H1 (cell line): Measurements from ENCODE around the gene R3HDML. TPM values are rescaled to one million over a fixed set of nuclear protein-coding genes. Genes with fewer than 3 reads are reported as not detected.

Experiments used
- CTCF ChIA-PET: fragments of 300-600 bp; sonication (Branson Sonifier 250); formaldehyde crosslinking; loops from one replicate; lab custom pipeline; 2021; ENCODE audit not compliant: partially characterized antibody; lab: Charles Lee
- POLR2A ChIA-PET: fragments of 300-600 bp; sonication (Branson Sonifier 250); formaldehyde crosslinking; loops from one replicate; lab custom pipeline; 2021; ENCODE audit warnings: inconsistent platforms; ENCODE audit not compliant: partially characterized antibody; lab: Charles Lee
- DNase-seq, 2 experiments: peaks; one replicate each; pipeline versions ENCODE4 v3.0.0 to v3.0.0-alpha.2; 2010 to 2022; ENCODE audit warnings: low spot score in 2 of 2, low read depth in 1 of 2, mixed read lengths in 1 of 2
- FAIRE-seq: peaks from 2 replicates; lab custom pipeline; 2011; peaks lifted over from hg19 to GRCh38; lab: Jason Lieb, UNC
- H2AFZ ChIP-seq: 2 replicates; pipeline ENCODE4 v1.8.1; 2012; ENCODE audit warnings: low read length, inconsistent platforms
- H2AK5ac ChIP-seq: 2 replicates; pipeline ENCODE4 v1.6.1; 2013; ENCODE audit warnings: low read depth, low read length
- H2BK120ac ChIP-seq: replicated peaks from 2 replicates; pipeline ENCODE3; 2013; ENCODE audit warnings: low read depth, low read length, inconsistent platforms
- H2BK12ac ChIP-seq: 2 replicates; pipeline ENCODE4 v1.6.1; 2013; ENCODE audit warnings: low read depth, low read length
- H2BK15ac ChIP-seq: 2 replicates; pipeline ENCODE4 v1.6.1; 2013; ENCODE audit warnings: low read length
- H2BK20ac ChIP-seq: 2 replicates; pipeline ENCODE4 v1.6.1; 2013; ENCODE audit warnings: low read length
- H2BK5ac ChIP-seq: 2 replicates; pipeline ENCODE4 v1.6.1; 2013; ENCODE audit warnings: low read depth, low read length
- H3K14ac ChIP-seq: 2 replicates; pipeline ENCODE4 v1.6.1; 2013; ENCODE audit warnings: inconsistent platforms; ENCODE audit not compliant: insufficient read length
- H3K18ac ChIP-seq: 2 replicates; pipeline ENCODE4 v1.6.1; 2013; ENCODE audit warnings: low read length; ENCODE audit errors: extremely low read depth
- H3K23ac ChIP-seq: 2 replicates; pipeline ENCODE4 v1.6.1; 2013; ENCODE audit warnings: inconsistent platforms; ENCODE audit not compliant: insufficient read length
- H3K23me2 ChIP-seq: 2 replicates; pipeline ENCODE4 v1.6.1; 2013; ENCODE audit warnings: low read depth, low read length
- H3K27ac ChIP-seq: 2 replicates; pipeline ENCODE4 v1.6.1; 2011; ENCODE audit warnings: low read depth, low read length, inconsistent platforms
- H3K27me3 ChIP-seq, 4 experiments: replicated peaks in 1 of 4; 1 replicate in 1 of 4; 2 replicates in 3 of 4; pipeline versions ENCODE4 v1.6.1 to v1.8.1; 2011 to 2013; ENCODE audit warnings: low read length in 3 of 4, mild to moderate bottlenecking in 3 of 4, inconsistent platforms in 2 of 4, mixed read lengths in 2 of 4, moderate library complexity in 1 of 4; ENCODE audit not compliant: control insufficient read depth in 3 of 4, insufficient read depth in 3 of 4; ENCODE audit errors: extremely low read depth in 1 of 4
- H3K36me3 ChIP-seq, 4 experiments: 2 replicates each; pipeline versions ENCODE4 v1.6.1 to v1.8.1; 2011 to 2013; ENCODE audit warnings: mild to moderate bottlenecking in 4 of 4, low read length in 3 of 4, moderate library complexity in 2 of 4, control low read depth in 1 of 4, inconsistent platforms in 1 of 4; ENCODE audit not compliant: insufficient read depth in 4 of 4, control insufficient read depth in 2 of 4
- H3K4ac ChIP-seq: replicated peaks from 2 replicates; pipeline ENCODE3; 2013; ENCODE audit warnings: low read length, low read depth, mixed read lengths, inconsistent platforms; ENCODE audit not compliant: insufficient read length
- H3K4me1 ChIP-seq, 4 experiments: replicated peaks in 1 of 4; 1 replicate in 1 of 4; 2 replicates in 3 of 4; pipeline versions ENCODE4 v1.6.1 to v1.8.1; 2011 to 2013; ENCODE audit warnings: low read length in 3 of 4, inconsistent platforms in 2 of 4, mixed read lengths in 1 of 4; ENCODE audit not compliant: insufficient read depth in 4 of 4, control insufficient read depth in 3 of 4
- H3K4me2 ChIP-seq, 2 experiments: 2 replicates each; pipeline versions ENCODE4 v1.6.1 to v1.8.1; 2011 to 2013; ENCODE audit warnings: low read depth in 2 of 2, low read length in 2 of 2, control low read depth in 1 of 2, inconsistent platforms in 1 of 2, mild to moderate bottlenecking in 1 of 2; ENCODE audit not compliant: insufficient read depth in 1 of 2
- H3K4me3 ChIP-seq, 4 experiments: fragments of 200-600, 300-600 bp in 1 of 4; sonication (generic), shearing (Covaris generic), sonication (Bioruptor Twin) in 1 of 4; 2 replicates each; pipeline versions ENCODE4 v1.5.1 to v1.8.1; 2011 to 2016; ENCODE audit warnings: low read length in 4 of 4, low read depth in 3 of 4, control low read depth in 2 of 4, inconsistent platforms in 2 of 4, mild to moderate bottlenecking in 2 of 4, mixed read lengths in 1 of 4, moderate library complexity in 1 of 4; ENCODE audit not compliant: insufficient read depth in 2 of 4; ENCODE audit errors: extremely low read depth in 1 of 4
- H3K56ac ChIP-seq: replicated peaks from 2 replicates; pipeline ENCODE3; 2013; ENCODE audit warnings: low read depth, mild to moderate bottlenecking, mixed read lengths, low read length, inconsistent platforms; ENCODE audit not compliant: insufficient read length
- H3K79me1 ChIP-seq: 2 replicates; pipeline ENCODE4 v1.6.1; 2013; ENCODE audit warnings: low read depth, low read length, control low read depth
- H3K79me2 ChIP-seq, 2 experiments: 2 replicates each; pipeline versions ENCODE4 v1.6.1 to v1.8.1; 2012 to 2013; ENCODE audit warnings: low read length in 2 of 2, mild to moderate bottlenecking in 2 of 2, inconsistent platforms in 1 of 2; ENCODE audit not compliant: insufficient read depth in 2 of 2, control insufficient read depth in 1 of 2
- H3K9ac ChIP-seq, 4 experiments: replicated peaks in 1 of 4; 1 replicate in 1 of 4; 2 replicates in 3 of 4; pipeline versions ENCODE4 v1.6.1 to v1.8.1; 2011 to 2013; ENCODE audit warnings: low read depth in 3 of 4, low read length in 3 of 4, control low read depth in 2 of 4, mild to moderate bottlenecking in 2 of 4, moderate library complexity in 2 of 4, inconsistent platforms in 1 of 4; ENCODE audit errors: extremely low read depth in 1 of 4
- H3K9me3 ChIP-seq, 2 experiments: 2 replicates each; pipeline versions ENCODE4 v1.6.1 to v1.8.1; 2012 to 2013; ENCODE audit warnings: mild to moderate bottlenecking in 2 of 2, moderate library complexity in 2 of 2, control low read depth in 1 of 2, inconsistent platforms in 1 of 2, low read depth in 1 of 2, low read length in 1 of 2, mixed read lengths in 1 of 2; ENCODE audit not compliant: insufficient read depth in 2 of 2
- H4K20me1 ChIP-seq, 2 experiments: replicated peaks in 1 of 2; 2 replicates each; pipeline versions ENCODE3 to v1.8.1; 2011 to 2013; ENCODE audit warnings: inconsistent platforms in 2 of 2, low read length in 2 of 2, mild to moderate bottlenecking in 1 of 2; ENCODE audit not compliant: insufficient read depth in 2 of 2, control insufficient read depth in 1 of 2
- H4K5ac ChIP-seq: 2 replicates; pipeline ENCODE4 v1.6.1; 2013; ENCODE audit warnings: low read length, low read depth, mixed read lengths, inconsistent platforms; ENCODE audit not compliant: insufficient read length
- H4K8ac ChIP-seq: 2 replicates; pipeline ENCODE4 v1.8.0; 2013; ENCODE audit warnings: mild to moderate bottlenecking, moderate library complexity, low read length, inconsistent platforms; ENCODE audit not compliant: insufficient read depth; ENCODE audit errors: extremely low read depth
- H4K91ac ChIP-seq: replicated peaks from 2 replicates; pipeline ENCODE3; 2013; ENCODE audit warnings: low read length, mixed read lengths, inconsistent platforms; ENCODE audit not compliant: insufficient read length
- CHD1 ChIP-seq: IDR thresholded peaks from 2 replicates; pipeline ENCODE4 v1.6.1; 2012; ENCODE audit warnings: low read depth, low read length, improper control_type of control experiment
- CHD2 ChIP-seq: IDR thresholded peaks from 2 replicates; pipeline ENCODE4 v1.6.1; 2012; ENCODE audit warnings: low read length, improper control_type of control experiment
- CREB1 ChIP-seq: IDR thresholded peaks from 2 replicates; pipeline ENCODE4 v1.6.1; 2012; ENCODE audit warnings: inconsistent platforms
- CTCF ChIP-seq, 3 experiments: IDR thresholded peaks; 1 replicate in 2 of 3; 2 replicates in 1 of 3; pipeline versions ENCODE4 v1.5.1 to v1.6.1; 2011; ENCODE audit warnings: low read length in 3 of 3, mild to moderate bottlenecking in 3 of 3, inconsistent platforms in 2 of 3, low read depth in 1 of 3, moderate library complexity in 1 of 3; ENCODE audit not compliant: insufficient read depth in 1 of 3; ENCODE audit errors: control extremely low read depth in 1 of 3
- FOSL1 ChIP-seq: IDR thresholded peaks from 2 replicates; pipeline ENCODE4 v1.6.1; 2011; ENCODE audit warnings: mild to moderate bottlenecking, low read depth, low read length, moderate library complexity; ENCODE audit not compliant: insufficient read depth
- JUN ChIP-seq: IDR thresholded peaks from 2 replicates; pipeline ENCODE4 v1.6.1; 2011; ENCODE audit warnings: low read depth, mild to moderate bottlenecking, improper control_type of control experiment, low read length
- MAX ChIP-seq: IDR thresholded peaks from 2 replicates; pipeline ENCODE4 v1.6.1; 2012; ENCODE audit warnings: inconsistent platforms
- NRF1 ChIP-seq: IDR thresholded peaks from 2 replicates; pipeline ENCODE4 v1.6.1; 2011; ENCODE audit warnings: mild to moderate bottlenecking, low read depth, low read length, improper control_type of control experiment
- SIRT6 ChIP-seq: IDR thresholded peaks from one replicate; pipeline ENCODE4 v1.7.1; 2012; ENCODE audit warnings: low read length, inconsistent platforms
- SRF ChIP-seq: IDR thresholded peaks from 2 replicates; pipeline ENCODE4 v1.6.1; 2011; ENCODE audit warnings: mild to moderate bottlenecking, low read depth, low read length, moderate library complexity
- SUZ12 ChIP-seq: fragments of 200-600 bp; sonication (generic); IDR thresholded peaks from 2 replicates; pipeline ENCODE4 v1.6.1; 2012; ENCODE audit warnings: mild to moderate bottlenecking, inconsistent platforms, low read length, moderate library complexity, mixed read lengths
- WGBS, 2 experiments: shearing (Covaris generic) in 1 of 2; methylation state at CpG; one replicate each; pipeline versions ENCODE4 v1.1.6 to v1.1.7; 2013 to 2015; ENCODE audit warnings: low lambda C conversion rate in 2 of 2, mixed read lengths in 2 of 2, inconsistent platforms in 1 of 2, low coverage in 1 of 2, missing lambda C conversion rate in 1 of 2; ENCODE audit not compliant: insufficient replicate concordance in 2 of 2, insufficient coverage in 1 of 2, insufficient read length in 1 of 2; ENCODE audit errors: extremely low coverage in 1 of 2, missing lambda C conversion rate in 1 of 2; 5-methylcytosine and 5-hydroxymethylcytosine counted together
- polyA plus RNA-seq, 7 experiments: library from polyadenylated mRNA; depleted of rRNA in 3 of 7; stranded (reverse) in 5 of 7; unstranded in 2 of 7; fragments of >200 nt in 5 of 7; fragments of 200-250 nt in 2 of 7; gene quantifications; 1 replicate in 5 of 7; 2 replicates in 1 of 7; 4 replicates in 1 of 7; pipeline versions ENCODE4 v1.2.1 to v1.2.3, GENCODE V29; 2011 to 2013; ENCODE audit warnings: missing spikeins in 2 of 7, mixed read lengths in 2 of 7
- total RNA-seq: library from RNA; stranded (reverse); fragmentation: NEBNext Ultra II Directional; extraction: Animal tissue kit (Norgen Biotek cat#: 25700); gene quantifications from 2 replicates; pipeline ENCODE4 v1.2.1, GENCODE V29; 2021

R3HDML gene
- total and polyA plus RNA-seq, 2 of the 8 experiments (the other 6 are each of a cell fraction or from before 2014, with no cell fraction given), result not detected

GRCh38 chr20:44287272-44288097 lies 49.4 kb upstream of the R3HDML start:
- no peak overlapping the region for H3K4ac ChIP-seq
- no peaks in the 10 kb centered on the region for H4K20me1 ChIP-seq
- H3K4me3 ChIP-seq, result no peak overlapping the region
- no peak overlapping the region for H2AK5ac ChIP-seq
- H2BK20ac ChIP-seq, result no peak overlapping the region
- H2BK15ac ChIP-seq, result no peak overlapping the region
- H4K5ac ChIP-seq, result no peak overlapping the region
- no peak overlapping the region for H4K91ac ChIP-seq
- H3K56ac ChIP-seq, result no peak overlapping the region
- POLR2A ChIA-PET, result no interaction called here
- no peaks in the 10 kb centered on the region for H3K79me2 ChIP-seq
- no peak overlapping the region for H3K9ac ChIP-seq
- H2BK120ac ChIP-seq, result no peak overlapping the region
- CTCF ChIA-PET, result interaction anchor here (0.6 to 2.4 kb wide), 6 partner anchors 10 to 111 kb away, joined by 3 to 8 read pairs (median 3); partner anchors contain the start of gene FITM2
- no peak overlapping the region for H2BK5ac ChIP-seq
- no peaks in the 10 kb centered on the region for H3K4me1 ChIP-seq
- peaks cover 3 to 4% of the 10 kb centered on the region in 2 experiments; a peak in 1 of 4 replicates for H3K9me3 ChIP-seq
- 68% methylated on average over 5 of the region's 5 CpGs; no CpG with 5 or more reads in 1 of the 2 experiments for WGBS, 2 experiments
- no peak overlapping the region for H4K8ac ChIP-seq
- no peaks in the 10 kb centered on the region for H3K79me1 ChIP-seq
- H3K23me2 ChIP-seq, result no peaks in the 10 kb centered on the region
- DNase-seq (no peak), FAIRE-seq (no peak)
- no peak overlapping the region for H2BK12ac ChIP-seq
- H2AFZ ChIP-seq, result no peak overlapping the region
- no peak overlapping the region for H3K23ac ChIP-seq
- H3K27me3 ChIP-seq, result no peaks in the 10 kb centered on the region
- H3K18ac ChIP-seq, result no peak overlapping the region
- H3K14ac ChIP-seq, result no peak overlapping the region
- no peak overlapping the region for H3K27ac ChIP-seq
- no peaks in the 10 kb centered on the region for H3K36me3 ChIP-seq
- H3K4me2 ChIP-seq, result no peak overlapping the region
- TF ChIP-seq NRF1, result no peak
- no peak for TF ChIP-seq CREB1
- no peak for TF ChIP-seq CTCF (IDR thresholded peaks at IDR 0.05; ENCODE audit: control extremely low read depth in 1 of 3, insufficient read depth in 1 of 3, low read depth in 1 of 3, low read length in 3 of 3)
- no peak for TF ChIP-seq SUZ12
- no peak for TF ChIP-seq CHD2
- no peak for TF ChIP-seq MAX
- no peak for TF ChIP-seq SRF
- TF ChIP-seq FOSL1, result no peak
- no peak for TF ChIP-seq CHD1
- no peak for TF ChIP-seq JUN
- no peak for TF ChIP-seq SIRT6
